Pons (tissue), 1 donor: ENCODE data around the gene SLC45A1.

Experiments
- DNase-seq: peaks from one replicate; pipeline ENCODE4 v3.0.0-alpha.2; 2016; ENCODE audit warnings: low spot score

SLC45A1 gene

DNA sequence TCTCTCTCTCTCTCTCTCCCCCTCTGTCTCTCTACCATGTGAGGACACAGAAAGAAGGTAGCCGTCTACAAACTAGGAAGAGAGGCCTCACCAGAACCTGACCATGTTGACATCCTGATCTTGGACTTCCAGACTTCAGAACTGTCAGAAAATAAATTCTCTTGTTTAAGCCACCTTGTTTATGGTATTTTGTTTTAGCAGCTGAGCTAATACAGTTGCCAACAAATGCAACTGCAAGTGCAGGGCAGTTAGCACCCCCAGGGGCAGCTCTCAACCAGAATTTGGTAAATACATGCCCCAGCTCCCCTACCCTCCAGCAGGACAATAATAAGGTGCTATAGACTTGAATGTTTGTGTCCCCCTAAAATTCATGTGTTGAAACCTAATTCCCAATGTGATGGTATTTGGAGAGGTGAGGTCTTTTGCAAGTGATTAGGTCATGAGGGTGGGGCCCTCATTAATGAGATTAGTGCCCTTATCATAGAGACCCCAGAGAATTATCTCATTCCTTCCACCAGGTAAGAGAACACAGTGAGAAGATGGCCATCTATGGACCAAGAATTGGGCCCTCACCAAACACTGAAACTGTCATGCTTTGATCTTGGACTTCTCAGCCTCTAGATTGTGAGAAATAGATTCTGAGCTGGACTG lies 6.7 kb upstream of the SLC45A1 start:
- DNase-seq, result no peak

DNA sequence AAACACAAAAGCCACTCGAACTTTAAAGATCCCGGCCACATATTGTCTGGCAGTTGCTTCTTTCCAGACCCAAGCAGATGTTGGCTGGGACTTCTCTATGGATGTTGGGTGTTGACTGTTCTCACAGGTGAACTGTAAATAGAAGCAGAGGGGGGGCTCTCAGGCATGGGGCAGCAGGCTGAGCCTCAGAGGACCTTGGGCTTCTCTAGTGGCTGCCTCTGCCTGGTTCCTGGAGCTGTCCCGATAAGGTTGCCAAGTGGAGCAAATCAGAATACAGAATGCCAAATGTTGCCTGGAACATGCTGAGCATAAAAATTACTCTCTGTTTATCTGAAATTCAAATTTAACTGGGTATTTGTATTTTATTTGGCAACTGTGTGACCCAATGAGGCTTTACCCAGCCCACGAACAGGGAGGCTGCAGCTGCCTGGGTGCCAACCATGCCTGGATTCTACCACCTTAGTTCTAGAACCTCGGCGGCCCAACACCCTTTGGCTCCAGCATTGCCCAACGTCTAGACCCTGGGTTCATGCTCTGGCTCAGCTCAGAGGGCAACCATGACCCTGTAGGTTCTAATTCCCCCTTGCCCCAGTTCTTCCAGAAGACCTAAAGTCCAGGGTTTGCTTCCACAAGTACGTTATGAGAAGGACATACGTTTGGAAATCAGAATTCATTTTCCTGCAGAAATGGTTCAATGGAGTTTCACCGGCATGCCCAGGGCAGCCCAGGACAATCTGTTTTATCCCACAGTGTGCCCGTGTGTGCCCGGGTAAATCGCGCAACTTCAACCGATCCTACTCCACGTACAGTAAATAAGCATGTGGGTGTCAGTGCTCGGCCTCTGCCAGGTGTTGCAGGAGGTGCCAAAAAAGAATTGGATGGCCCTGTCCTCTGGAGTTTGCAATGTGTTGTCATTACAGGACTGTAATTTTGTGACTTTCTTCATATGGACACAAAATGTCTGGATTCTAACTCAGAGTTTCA lies 5.4 kb upstream of the SLC45A1 start:
- no peak for DNase-seq

- no peak for DNase-seq
Observed at GRCh38 chr1:8313231-8313630, 4.7 kb upstream of the SLC45A1 start.

- peak; percentile 61 for DNase-seq
Observed at GRCh38 chr1:8314346-8315280, 3.3 kb upstream of the SLC45A1 start.

- no peak for DNase-seq
Observed at GRCh38 chr1:8315573-8316475, 2.1 kb upstream of the SLC45A1 start.

DNA sequence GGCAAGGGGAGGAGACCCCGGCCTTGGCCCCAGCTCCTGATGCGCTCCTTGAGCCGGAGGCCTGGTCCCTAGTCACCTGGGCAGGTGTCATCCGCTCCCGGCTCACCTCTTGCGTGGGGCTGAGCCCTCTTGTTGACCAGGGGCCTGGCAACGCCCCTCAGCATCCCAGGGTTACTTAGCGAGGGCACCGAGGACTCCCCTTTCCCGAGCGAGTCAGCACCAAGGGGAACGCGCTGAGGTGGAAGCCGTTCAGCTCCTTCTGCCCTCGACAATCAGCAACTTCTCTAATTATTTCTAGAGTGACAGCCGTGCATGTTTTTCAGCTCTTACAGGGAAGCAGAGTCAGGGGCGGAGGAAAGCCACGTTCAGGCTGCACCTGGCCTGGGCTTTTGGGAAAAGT lies 522 bp downstream of the SLC45A1 start:
- no peak for DNase-seq

DNA sequence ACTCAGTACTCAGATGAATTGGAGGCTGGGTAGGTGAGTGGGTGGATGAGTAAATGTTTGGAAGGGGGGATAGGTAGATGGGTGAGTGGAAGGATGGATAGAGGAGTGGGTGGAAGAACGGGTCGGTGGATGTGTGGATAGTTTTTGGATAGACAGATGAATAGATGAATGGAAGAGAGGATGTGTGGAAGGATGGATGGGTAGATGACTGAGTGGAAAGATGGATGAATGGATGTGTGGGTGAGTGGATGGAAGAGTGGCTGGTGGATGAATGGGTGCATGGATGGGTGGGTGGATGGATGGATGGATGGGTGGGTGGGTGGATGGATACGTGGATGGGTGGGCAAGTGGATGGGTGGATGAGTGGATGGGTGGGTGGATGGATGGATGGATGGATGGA lies 3.7 kb downstream of the SLC45A1 start:
- DNase-seq, result no peak

GRCh38 chr1:8323706-8324105 lies 5.8 kb downstream of the SLC45A1 start:
- DNase-seq, result no peak

DNA sequence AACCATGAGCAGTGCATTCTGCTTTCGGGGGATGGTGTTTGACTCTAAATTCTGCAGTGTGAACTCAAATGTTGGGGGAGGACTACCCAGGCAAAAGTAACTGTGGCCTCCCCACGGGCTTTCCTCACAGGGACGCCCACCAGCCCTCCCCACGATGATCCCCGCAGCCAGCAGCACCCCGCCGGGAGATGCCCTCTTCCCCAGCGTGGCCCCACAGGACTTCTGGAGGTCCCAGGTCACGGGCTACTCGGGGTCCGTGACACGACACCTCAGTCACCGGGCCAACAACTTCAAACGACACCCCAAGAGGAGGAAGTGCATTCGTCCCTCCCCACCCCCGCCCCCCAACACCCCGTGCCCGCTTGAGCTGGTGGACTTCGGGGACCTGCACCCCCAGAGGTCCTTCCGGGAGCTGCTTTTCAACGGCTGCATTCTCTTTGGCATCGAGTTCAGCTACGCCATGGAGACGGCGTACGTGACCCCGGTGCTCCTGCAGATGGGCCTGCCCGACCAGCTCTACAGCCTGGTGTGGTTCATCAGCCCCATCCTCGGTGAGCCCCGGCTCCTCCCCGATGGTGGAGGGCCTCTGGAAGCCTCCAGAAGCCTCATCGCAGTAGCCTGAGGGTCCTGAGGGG lies 6.4 kb downstream of the SLC45A1 start:
- no peak for DNase-seq

DNA sequence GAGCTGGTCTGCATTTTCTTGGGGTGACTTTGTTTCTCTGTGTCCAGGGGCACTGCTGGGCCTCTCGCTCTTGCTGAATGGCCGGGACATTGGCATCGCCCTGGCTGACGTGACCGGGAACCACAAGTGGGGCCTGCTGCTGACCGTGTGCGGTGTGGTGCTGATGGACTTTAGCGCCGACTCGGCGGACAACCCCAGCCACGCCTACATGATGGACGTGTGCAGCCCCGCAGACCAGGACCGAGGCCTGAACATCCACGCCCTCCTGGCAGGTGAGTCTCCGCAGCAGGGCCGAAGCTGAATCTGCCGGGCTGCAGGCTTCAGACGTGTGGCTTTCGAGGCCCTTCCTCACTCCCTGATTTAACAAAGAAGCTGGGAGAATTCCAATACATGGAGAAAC lies 7.9 kb downstream of the SLC45A1 start:
- DNase-seq, result no peak

- no peak for DNase-seq
Observed at GRCh38 chr1:8326265-8326664, 8.4 kb downstream of the SLC45A1 start.

DNA sequence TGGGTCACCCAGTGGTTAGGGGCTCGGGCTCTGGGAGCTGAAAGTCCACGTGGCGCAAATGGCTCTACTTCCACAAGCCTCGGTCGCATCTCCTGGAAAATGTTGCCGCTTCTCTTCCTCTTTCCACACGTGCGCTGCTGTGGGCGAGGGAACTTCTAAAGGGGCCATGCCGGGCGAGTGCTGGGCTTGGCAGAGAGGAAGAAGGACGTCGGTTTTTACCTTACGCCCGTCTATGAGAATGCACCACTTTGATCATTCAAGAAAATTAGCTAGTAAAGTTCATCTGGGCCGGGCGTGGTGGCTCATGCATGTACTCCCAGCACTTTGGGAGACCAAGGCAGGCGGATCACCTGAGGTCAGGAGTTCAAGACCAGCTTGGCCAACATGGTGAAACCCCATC lies 10.4 kb downstream of the SLC45A1 start:
- DNase-seq, result no peak

GRCh38 chr1:8329439-8329838 lies 11.5 kb downstream of the SLC45A1 start:
- no peak for DNase-seq

DNA sequence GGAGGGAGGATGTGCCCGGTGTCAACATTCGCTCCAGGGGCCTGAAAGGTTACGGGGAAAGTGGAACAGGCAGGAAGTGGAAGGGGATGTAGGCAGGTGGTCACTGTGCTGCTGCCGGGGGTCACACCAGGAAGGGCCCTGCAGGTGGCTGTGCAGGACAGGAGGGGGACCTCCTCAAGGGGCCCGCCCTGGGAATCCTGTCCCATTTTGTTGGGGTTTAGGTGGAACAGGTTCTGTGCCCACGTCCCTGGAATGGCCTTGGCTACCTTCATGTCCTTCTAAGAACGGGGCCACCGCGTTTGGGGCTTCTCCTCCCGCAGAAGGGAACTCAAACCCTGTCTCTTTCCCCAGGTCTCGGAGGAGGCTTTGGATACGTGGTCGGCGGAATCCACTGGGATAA lies 11.9 kb downstream of the SLC45A1 start:
- no peak for DNase-seq

GRCh38 chr1:8330271-8331125 lies 12.6 kb downstream of the SLC45A1 start:
- no peak for DNase-seq

DNA sequence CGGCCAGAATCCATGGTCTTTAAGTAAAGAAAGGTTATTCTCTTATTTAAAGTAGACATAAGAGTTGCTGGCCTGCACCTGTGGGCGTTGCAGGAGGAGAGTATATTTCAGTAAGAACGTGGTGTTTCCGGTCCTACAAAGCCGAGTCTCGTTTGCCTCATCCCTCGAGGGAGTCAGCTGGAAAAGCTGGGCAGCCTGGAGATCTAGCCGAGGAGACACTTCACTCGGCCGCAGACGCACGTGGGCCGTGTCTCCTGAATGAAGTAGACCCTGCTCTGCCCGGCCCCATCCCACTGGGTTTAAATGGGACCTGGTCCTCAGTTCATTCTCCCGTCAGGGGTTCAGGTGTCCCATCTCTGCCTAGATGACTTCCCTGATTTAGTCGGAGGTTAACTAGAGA lies 14.9 kb downstream of the SLC45A1 start:
- DNase-seq, result no peak

- DNase-seq, result no peak
Observed at GRCh38 chr1:8333246-8333987, 15.5 kb downstream of the SLC45A1 start.

DNA sequence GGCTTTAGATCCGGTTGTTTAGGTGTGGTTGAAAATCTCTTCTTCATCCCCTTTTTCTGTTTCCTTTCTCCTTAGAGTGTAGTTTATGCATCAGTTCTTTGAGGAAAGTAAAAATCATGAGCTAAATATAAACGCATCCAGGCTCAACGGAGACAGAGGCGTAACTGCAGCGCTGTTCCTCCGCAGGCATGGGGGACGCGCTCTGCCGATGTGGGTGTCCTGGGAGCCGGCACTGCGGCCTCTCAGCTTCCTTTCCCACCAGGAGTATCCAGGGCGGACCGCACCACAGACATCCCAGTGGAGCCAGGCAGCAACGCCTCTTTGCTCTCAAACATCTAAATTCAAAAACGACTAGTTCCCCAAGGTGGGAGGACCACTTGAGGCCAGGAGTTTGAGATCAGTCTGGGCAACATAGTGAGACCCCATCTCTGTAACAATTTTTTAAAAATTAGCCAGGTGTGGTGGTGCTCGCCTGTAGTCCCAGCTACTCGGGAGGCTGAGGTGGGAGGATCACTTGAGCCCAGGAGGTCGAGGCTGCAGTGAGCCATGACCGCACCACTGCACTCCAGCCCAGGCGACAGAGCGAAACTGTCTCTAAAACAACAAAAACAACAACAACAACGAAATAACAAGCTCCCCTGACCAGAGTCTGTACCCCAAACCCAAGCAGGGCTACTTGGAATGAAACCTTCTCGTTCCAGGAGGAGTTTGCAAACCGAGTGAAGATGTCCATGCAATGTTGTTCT lies 16.4 kb downstream of the SLC45A1 start:
- no peak for DNase-seq
